OCI-LY7 (cell line): ENCODE measurements around the gene RBM47. TPM values are rescaled to one million over a fixed set of nuclear protein-coding genes. Genes with fewer than 3 reads are reported as not detected.

Source experiments
- BruUV-seq: library from RNA; stranded (reverse); fragments of 400-500 nt; replicated peaks from 2 replicates; lab custom pipeline; 2021; lab: Mats Ljungman, UMichigan
- CTCF ChIA-PET: fragments of 300-600 bp; sonication (Branson Sonifier 250); formaldehyde crosslinking; loops from one replicate; lab custom pipeline; 2022; ENCODE audit warnings: antibody characterized with exemption; ENCODE audit not compliant: unreplicated experiment; lab: Charles Lee
- POLR2A ChIA-PET: fragments of 300-600 bp; sonication (Branson Sonifier 250); formaldehyde crosslinking; loops from one replicate; lab custom pipeline; 2022; ENCODE audit warnings: antibody characterized with exemption; lab: Charles Lee
- DNase-seq: peaks from one replicate; pipeline ENCODE4 v3.0.0-alpha.2; 2015; ENCODE audit warnings: low spot score
- H2AFZ ChIP-seq: fragments of 200-600 bp; sonication (generic), shearing (Covaris generic); 2 replicates; pipeline ENCODE4 v1.6.1; 2014; ENCODE audit warnings: mild to moderate bottlenecking, antibody characterized with exemption, low read length, moderate library complexity
- H3K27ac ChIP-seq: fragments of 200-600 bp; sonication (generic); 2 replicates; pipeline ENCODE4 v1.5.1; 2014; ENCODE audit warnings: mixed run types, low read depth, mild to moderate bottlenecking, moderate library complexity, low read length, inconsistent platforms; ENCODE audit not compliant: poor library complexity, severe bottlenecking
- H3K36me3 ChIP-seq: fragments of 200-600 bp; sonication (generic); 2 replicates; pipeline ENCODE4 v1.6.1; 2014; ENCODE audit warnings: mild to moderate bottlenecking, antibody characterized with exemption, low read length, moderate library complexity, mixed read lengths; ENCODE audit not compliant: insufficient read depth
- H3K4me1 ChIP-seq: fragments of 200-600 bp; sonication (generic); 2 replicates; pipeline ENCODE4 v1.5.1; 2014; ENCODE audit warnings: mild to moderate bottlenecking, low read length; ENCODE audit not compliant: insufficient read depth, poor library complexity, severe bottlenecking
- H3K4me2 ChIP-seq: fragments of 200-600 bp; sonication (generic); 2 replicates; pipeline ENCODE4 v1.6.1; 2014; ENCODE audit warnings: mild to moderate bottlenecking, low read length
- H3K4me3 ChIP-seq: fragments of 200-600 bp; sonication (generic); 2 replicates; pipeline ENCODE4 v1.5.1; 2014; ENCODE audit warnings: mild to moderate bottlenecking, low read depth, low read length; ENCODE audit not compliant: poor library complexity, severe bottlenecking
- H3K79me2 ChIP-seq: fragments of 200-600 bp; sonication (generic); 2 replicates; pipeline ENCODE4 v1.6.1; 2016; ENCODE audit warnings: low read depth, mild to moderate bottlenecking, low read length, moderate library complexity, mixed read lengths; ENCODE audit not compliant: insufficient read depth
- H3K9me2 ChIP-seq: fragments of 200-600 bp; sonication (generic); 2 replicates; pipeline ENCODE4 v1.6.1; 2016; ENCODE audit warnings: mild to moderate bottlenecking, low read length, mixed read lengths; ENCODE audit not compliant: insufficient read depth
- H3K9me3 ChIP-seq: fragments of 200-600 bp; sonication (generic); 2 replicates; pipeline ENCODE4 v1.6.1; 2014; ENCODE audit warnings: mild to moderate bottlenecking, mixed run types, low read length, mixed read lengths
- H4K20me1 ChIP-seq: fragments of 200-600 bp; sonication (generic); 2 replicates; pipeline ENCODE4 v1.6.1; 2014; ENCODE audit warnings: mild to moderate bottlenecking, antibody characterized with exemption, low read length, moderate library complexity, mixed read lengths; ENCODE audit not compliant: insufficient read depth
- EZH2phosphoT487 ChIP-seq: fragments of 200-600 bp; sonication (generic); IDR thresholded peaks from 2 replicates; pipeline ENCODE4 v1.6.1; 2018; ENCODE audit warnings: low read depth, borderline replicate concordance, mild to moderate bottlenecking, mixed run types, antibody characterized with exemption, low read length, moderate library complexity, mixed read lengths
- intact Hi-C: fragments of 100-400 bp; cut with micrococcal nuclease; formaldehyde crosslinking; loops from one replicate; pipeline ENCODE4 v1.10.0; 2022; ENCODE audit not compliant: unreplicated experiment
- total RNA-seq, 2 experiments: library from RNA; depleted of rRNA in 1 of 2; stranded (reverse); fragments of >200 nt in 1 of 2; shearing (Covaris generic) in 1 of 2; gene quantifications; 2 replicates each; pipeline ENCODE4 v1.2.3, GENCODE V29; 2014 to 2022
- TF ChIP-seq, protein P1 (sequence below): fragments of 200-600 bp; sonication (generic); conservative IDR thresholded peaks from 2 replicates; pipeline ENCODE4 v1.5.1; 2014; ENCODE audit warnings: mild to moderate bottlenecking, antibody characterized with exemption, low read length, moderate library complexity, mixed read lengths

RBM47 gene
- total RNA-seq, 2 experiments from 2014 or later, result 5.3 to 14.2 TPM

- no peak overlapping the region for H3K27ac ChIP-seq
- H3K9me3 ChIP-seq, result no peaks in the 10 kb centered on the region
- CTCF ChIA-PET, result no interaction called here
- intact Hi-C loops, result no loop called here
- peaks cover 4% of the 10 kb centered on the region; the same call in 1 of the 2 replicates for H3K79me2 ChIP-seq
- no peak for DNase-seq
- peaks cover 36% of the 10 kb centered on the region for H3K4me1 ChIP-seq
- H3K4me2 ChIP-seq, result no peak overlapping the region; the same call in 1 of the 2 replicates
- POLR2A ChIA-PET, result interaction anchor here (0.6 to 0.7 kb wide), 2 partner anchors 14 to 424 kb away, joined by 3 to 7 read pairs; no protein-coding TSS in a partner anchor
- no peak for TF ChIP-seq EZH2phosphoT487
- TF ChIP-seq, protein P1, sequence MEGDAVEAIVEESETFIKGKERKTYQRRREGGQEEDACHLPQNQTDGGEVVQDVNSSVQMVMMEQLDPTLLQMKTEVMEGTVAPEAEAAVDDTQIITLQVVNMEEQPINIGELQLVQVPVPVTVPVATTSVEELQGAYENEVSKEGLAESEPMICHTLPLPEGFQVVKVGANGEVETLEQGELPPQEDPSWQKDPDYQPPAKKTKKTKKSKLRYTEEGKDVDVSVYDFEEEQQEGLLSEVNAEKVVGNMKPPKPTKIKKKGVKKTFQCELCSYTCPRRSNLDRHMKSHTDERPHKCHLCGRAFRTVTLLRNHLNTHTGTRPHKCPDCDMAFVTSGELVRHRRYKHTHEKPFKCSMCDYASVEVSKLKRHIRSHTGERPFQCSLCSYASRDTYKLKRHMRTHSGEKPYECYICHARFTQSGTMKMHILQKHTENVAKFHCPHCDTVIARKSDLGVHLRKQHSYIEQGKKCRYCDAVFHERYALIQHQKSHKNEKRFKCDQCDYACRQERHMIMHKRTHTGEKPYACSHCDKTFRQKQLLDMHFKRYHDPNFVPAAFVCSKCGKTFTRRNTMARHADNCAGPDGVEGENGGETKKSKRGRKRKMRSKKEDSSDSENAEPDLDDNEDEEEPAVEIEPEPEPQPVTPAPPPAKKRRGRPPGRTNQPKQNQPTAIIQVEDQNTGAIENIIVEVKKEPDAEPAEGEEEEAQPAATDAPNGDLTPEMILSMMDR, result no peak
- no peaks in the 10 kb centered on the region for H4K20me1 ChIP-seq
- no peaks in the 10 kb centered on the region for H3K9me2 ChIP-seq
- no peak overlapping the region for H3K4me3 ChIP-seq
- no TSS peak for BruUV-seq
- H3K36me3 ChIP-seq, result no peaks in the 10 kb centered on the region
- H2AFZ ChIP-seq, result no peak overlapping the region
Measured at GRCh38 chr4:40502220-40502619, 127.4 kb downstream of the RBM47 start.

- BruUV-seq, result no TSS peak
- Histone ChIP-seq H3K4me1 (peaks cover 30% of the 10 kb centered on the region), H3K4me3 (no peak overlapping the region), H3K79me2 (peaks cover 4% of the 10 kb centered on the region; the same call in 1 of the 2 replicates), H3K9me3 (no peaks in the 10 kb centered on the region), H4K20me1 (no peaks in the 10 kb centered on the region), H3K4me2 (no peak overlapping the region), H3K9me2 (no peaks in the 10 kb centered on the region), H3K36me3 (no peaks in the 10 kb centered on the region), H2AFZ (no peak overlapping the region), H3K27ac (no peak overlapping the region)
- DNase-seq, result no peak
- POLR2A ChIA-PET, result interaction anchor here (1.1 kb wide), 1 partner anchor 17 kb away, joined by 3 read pairs; no protein-coding TSS in a partner anchor
- CTCF ChIA-PET, result no interaction called here
- no peak for TF ChIP-seq EZH2phosphoT487
- TF ChIP-seq, protein P1, result no peak
- intact Hi-C loops, result no loop called here
Measured at GRCh38 chr4:40500781-40501180, 128.9 kb downstream of the RBM47 start.

DNA sequence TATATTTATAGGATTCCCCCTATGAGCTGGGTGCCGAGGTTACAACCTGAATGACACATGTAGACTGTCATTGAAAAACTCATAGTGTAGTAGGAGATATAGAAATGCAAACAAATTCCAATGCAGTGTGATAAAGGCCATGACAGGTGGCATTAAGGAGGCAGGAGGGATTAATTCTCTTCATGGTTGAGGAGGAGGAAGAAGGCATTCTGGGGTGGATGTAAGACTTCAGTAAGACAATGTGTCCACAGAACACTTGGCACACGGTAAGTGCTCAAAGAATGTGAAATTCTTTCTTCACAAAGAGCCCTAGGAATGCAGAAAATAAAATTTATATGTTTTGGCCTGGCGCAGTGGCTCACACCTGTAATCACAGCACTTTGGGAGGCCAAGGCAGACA is 136.5 kb downstream of the RBM47 start:
- intact Hi-C loops, result no loop called here
- peaks cover 9% of the 10 kb centered on the region for H3K4me1 ChIP-seq
- CTCF ChIA-PET, result interaction anchor here (0.6 kb wide), 1 partner anchor 20 kb away, joined by 3 read pairs; no protein-coding TSS in a partner anchor
- no peaks in the 10 kb centered on the region for H3K9me3 ChIP-seq
- no peak for TF ChIP-seq EZH2phosphoT487
- TF ChIP-seq, protein P1, result no peak
- no peaks in the 10 kb centered on the region for H3K9me2 ChIP-seq
- no peak overlapping the region for H3K4me3 ChIP-seq
- no peak overlapping the region for H3K27ac ChIP-seq
- H3K36me3 ChIP-seq, result no peaks in the 10 kb centered on the region
- POLR2A ChIA-PET, result interaction anchor here (0.6 kb wide), 1 partner anchor 437 kb away, joined by 3 read pairs; no protein-coding TSS in a partner anchor
- BruUV-seq, result no TSS peak
- H4K20me1 ChIP-seq, result no peaks in the 10 kb centered on the region
- H3K79me2 ChIP-seq, result no peaks in the 10 kb centered on the region
- H3K4me2 ChIP-seq, result no peak overlapping the region
- DNase-seq, result no peak
- H2AFZ ChIP-seq, result no peak overlapping the region
